NCI-H748 treated with DMSO at 0.1 percent for 48 hours (cell line): Measurements from ENCODE around the gene MTMR11.
A peak's percentile ranks its signal among the peaks of the same experiment; 100 is the strongest.

Experiments
- DNase-seq: peaks from one replicate; lab custom pipeline; 2025; lab: John Stamatoyannopoulos, UW

Gene MTMR11

DNA sequence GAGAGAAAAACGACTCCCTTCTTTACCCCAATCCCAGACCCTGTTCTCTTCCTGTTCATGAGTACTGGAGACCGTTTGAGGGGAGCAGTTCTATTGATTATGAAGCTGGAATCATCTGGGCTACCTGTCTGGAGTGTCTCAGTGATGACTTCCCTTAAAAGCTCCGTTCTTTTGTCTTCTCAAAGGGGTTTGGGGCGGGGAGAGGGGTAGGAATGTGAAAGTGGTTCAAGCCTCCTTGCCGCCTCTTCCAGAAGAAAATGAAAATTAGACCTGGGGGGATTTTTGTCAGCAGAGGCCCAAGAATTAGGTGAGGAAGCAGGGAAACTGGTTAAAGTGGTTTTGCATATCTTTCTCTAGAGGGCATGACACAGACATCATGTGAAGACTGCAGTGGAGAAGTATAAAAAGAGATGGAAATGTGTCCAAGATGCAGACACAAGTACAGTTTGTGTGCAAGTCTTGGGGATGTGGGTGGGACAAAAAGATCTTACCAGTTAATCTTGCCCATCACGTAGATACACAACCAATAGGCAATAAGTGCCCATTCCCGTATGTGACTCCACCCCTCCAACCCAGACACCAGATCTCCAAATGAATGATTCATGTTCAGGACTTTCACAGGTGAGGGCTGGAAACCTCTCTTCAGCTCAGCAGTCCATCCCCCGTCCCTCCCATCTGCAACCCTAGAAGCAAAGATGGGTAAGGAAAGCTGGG, 470 bp upstream of the MTMR11 start:
- peak; percentile 22 for DNase-seq

DNA sequence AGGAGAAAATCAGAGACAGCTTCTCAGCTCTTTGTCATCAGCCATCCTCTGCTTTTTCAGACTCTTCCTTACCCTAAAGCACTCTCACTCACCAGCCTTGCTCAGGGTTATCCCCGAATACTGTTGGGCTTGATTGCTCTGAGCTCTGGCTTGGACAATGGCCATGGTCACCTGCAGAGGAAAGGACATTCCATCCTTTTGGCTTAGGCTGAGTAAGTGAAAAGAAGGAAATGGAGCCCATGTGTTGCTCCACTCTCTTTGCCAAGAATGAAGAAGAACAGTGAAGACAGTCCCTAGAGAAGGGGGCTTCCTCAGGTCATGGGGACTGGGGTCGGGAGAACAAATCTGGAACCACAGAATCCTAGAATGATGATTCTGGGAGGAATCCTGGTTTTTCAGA, 2.3 kb downstream of the MTMR11 start:
- DNase-seq = no peak

DNA sequence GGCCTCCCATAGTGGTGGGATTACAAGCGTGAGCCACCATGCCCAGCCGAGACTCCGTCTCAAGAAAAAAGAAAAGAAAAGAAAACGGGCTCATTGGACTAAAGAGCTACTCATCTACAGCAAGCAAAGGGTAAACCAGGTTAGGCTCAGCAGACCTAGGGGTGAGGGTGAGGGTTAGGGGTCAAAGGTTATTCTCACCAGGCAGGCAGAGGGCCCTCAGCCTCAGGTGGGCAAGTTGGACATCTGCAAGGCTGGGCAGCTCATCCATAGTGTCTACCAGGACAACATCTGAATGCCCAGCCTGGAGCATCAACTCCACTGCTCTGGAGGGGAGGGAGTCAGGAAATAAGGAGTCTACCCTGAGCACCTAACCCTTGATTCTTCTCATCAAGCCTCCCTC, 3.5 kb downstream of the MTMR11 start:
- DNase-seq = no peak

DNA sequence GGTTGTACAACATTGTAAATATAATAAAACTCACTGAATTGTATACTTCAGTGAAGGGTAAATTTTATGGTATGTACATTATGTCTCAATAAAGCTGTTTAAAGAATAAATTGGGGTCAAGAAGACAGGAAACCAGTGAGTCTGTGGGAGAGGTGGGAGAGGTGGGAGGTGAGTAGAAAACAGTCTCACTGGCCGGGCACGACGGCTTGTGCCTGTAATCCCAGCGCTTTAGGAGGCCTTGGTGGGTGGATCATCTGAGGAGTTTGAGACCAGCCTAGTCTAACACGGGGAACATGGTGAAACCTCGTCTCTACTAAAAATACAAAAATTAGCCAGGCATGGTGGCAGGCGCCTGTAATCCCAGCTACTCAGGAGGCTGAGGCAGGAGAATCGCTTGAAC, 4.2 kb downstream of the MTMR11 start:
- no peak for DNase-seq

DNA sequence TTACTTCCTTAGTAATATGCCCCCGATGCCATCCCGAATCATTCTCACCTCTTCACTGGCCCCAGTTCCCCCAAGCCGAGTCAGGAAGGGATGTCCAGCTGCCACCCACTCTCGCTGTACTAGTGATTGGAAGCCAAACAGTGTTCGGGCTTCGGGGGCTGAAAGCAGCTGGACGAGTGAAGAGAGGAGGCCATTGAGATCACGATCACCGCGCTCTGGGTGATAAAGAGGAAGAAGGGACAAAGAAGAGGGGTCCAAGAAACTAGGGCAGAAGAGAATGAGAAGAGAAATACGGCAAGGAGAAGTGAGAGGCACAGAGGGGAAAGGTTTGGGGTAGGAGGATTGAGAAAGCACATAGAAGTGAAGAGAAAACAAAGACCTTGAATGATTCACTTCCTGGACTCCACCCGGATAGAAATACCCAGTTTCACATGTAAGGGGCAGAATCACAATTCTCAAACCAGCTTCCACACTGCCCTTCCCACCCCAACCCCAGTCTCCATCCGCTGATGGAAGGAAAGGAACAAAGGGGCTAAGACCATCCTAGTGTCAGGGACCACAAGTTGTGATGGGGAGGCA, 5.4 kb downstream of the MTMR11 start:
- no peak for DNase-seq

DNA sequence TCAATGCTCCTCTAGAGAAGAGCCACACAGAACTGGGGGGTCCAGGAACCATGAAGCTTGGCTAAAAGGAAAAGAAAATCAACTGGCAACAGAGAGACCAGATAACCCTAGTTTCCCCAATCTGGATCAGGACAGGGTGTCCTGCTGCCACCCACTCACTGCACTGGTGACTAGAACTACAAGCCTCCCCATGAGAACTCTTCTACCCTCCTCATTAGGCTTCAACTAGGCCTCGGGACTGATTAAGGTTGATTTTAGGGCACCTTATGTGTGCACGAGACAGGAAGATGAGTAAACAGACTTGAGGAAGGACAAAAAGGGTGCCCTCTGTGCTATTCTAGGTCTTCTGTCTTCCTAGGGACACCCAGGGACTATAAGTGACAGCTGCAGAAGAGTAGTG, 6.8 kb downstream of the MTMR11 start:
- DNase-seq = no peak

DNA sequence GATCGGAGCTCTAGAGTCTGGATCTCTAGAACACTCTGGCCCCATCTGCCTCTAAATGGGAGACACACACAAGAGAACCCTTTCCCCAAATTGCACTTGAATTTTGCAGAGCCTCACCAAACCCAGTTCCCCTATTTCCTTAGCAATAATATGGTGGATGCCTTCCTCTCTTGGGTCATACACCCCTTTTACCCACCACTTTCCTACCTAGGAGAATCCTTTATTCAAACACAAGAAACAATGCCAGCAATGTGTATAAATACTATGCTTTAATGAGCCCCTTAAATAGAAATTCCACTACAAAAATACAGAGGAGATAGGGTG, 8.3 kb downstream of the MTMR11 start:
- no peak for DNase-seq

DNA sequence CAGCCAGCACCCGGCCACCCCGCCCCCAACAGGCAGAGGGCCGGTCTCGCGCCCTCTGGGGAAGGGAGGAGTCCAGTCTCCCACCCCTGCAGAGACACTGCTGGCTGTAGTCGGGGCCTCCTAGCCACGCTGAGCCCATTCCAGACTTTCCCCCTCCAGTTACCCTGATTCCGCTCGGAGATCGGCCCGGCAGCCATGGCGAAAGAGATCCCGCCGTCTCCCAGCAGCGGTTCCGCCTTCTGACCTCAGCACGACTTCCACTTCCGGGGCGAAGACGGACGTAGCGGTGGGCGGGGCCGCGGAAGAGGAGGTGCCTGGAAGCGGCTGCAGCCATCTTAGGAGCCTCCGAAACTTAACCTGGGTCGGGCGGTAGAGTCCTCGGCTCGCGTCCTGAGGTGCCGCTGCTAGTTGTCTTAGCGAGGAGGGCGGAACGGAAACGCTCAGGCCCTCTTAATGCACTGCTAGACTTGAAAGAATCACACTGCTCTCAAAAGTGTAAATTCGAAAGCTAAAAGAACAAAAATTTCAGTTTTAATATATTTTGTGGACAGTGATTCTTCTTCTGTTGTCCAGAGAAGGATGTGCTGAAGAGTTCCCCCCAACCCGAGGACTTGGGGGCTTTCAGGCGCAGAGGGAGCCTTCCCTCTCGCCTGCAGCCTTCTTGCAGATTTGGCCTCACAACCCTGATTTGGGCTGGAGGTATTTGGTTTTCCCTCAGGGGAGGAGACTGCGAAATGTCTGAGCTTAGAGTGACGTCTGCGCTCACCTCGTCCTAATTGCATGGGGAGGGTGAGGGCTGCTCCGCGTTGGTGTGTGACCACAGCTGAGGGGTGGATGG, 8.9 kb downstream of the MTMR11 start, which contains the start of gene SF3B4:
TSS of gene SF3B4 (minus strand) at position 241 of the 838 bp plus-strand sequence. CDS start at position 197, 44 bp downstream.
- DNase-seq = peak; percentile 90

DNA sequence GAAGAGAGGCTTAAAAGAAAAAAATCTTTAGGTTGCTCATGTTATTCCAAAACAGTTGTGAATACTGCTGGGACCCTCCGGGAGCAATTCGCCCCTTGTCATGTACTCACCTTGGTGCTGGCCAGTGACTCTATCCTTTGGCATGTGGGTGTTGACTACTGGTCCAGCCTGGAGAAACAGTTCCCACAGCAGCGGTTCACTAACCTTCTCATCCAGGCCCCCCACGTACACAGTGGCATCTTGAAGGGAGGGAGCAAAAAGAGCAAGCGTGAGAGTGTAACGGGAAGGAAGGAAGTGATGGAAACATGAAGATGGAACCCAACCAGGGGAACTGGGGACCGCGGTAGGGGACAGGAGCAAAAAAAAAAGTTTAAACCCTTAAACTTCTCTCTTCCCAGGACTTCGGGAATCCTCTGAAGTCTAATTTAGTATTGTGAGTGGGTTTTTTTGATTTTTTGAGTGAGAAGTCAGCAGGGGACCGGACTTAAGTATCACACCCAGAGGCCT, 9.6 kb downstream of the MTMR11 start:
- DNase-seq = no peak

DNA sequence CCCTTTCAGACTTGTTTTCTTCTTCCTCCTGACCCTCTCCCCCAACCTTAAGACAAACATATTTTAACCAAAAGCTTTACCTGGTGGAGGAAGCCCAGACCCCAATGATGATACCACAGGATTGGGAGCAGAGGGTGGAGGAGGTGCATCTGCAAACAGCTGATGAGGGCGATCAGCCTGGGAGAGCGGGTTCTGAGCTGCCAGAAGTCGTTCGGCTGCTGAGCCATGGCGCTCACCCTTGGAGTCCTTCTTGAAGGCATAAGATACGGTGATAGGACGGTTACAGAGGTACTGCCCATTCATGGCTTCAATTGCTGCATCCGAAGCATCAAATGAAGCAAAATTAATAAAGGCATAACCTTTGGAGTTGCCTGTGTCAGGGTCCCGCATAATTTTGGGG, 10.4 kb downstream of the MTMR11 start:
- no peak for DNase-seq

DNA sequence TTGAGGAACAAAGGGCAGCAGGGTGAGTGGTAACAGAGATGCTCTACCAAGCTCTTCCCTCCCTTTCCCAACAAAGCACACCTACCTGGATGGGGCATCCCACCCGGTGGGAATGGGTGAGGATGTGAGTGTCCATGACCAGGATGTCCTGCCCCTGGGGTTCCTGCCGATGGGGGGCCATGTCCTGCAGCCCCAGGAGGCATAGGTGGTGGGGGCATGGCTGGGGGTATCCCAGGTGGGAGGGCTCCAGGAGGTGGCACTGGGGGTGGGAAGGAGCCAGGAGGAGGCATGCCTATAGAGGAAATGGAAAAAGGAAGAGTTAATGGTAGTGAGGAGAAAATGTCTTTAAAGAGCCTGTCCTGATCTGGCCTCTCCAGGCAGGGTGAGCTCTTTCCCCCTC, 10.9 kb downstream of the MTMR11 start:
- no peak for DNase-seq

DNA sequence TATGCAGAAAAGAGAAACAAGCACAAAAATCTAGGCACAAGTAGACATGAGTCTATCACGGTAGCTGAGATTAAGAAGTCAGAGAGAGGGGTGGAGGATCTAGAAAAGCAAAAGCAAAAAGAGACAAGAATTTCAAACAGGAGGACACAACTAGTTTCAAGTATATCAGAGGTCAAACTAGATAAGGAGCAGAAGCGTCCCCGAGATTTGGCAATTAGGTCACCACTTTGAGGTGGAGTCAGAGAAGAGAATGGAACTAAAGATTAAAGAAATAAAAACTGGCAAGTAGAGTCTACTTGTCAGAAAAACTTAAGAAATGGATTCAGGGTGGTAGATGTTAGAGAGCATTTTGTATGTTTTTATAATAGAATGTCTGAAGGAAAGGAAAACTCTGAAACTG, 11.3 kb downstream of the MTMR11 start:
- no peak for DNase-seq

DNA sequence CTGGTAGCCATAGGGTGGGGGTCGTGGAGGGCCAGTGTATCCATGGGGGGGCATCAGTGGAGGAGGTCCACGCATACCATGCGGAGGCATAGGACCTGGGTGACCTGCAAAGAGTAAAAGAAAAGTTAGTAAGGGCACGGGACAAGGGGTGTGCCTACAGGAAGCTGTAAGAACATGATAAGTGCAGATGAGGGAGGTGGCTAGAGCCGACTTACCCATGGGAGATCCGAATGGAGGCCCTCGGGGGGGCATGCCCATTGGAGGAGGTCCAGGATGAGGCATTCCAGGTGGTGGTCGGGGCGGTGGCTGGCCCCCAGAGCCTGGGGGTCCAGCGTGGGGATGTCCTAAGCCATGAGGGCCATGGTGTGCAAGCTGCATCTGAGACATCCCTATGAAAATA, 13.1 kb downstream of the MTMR11 start:
- DNase-seq = no peak

DNA sequence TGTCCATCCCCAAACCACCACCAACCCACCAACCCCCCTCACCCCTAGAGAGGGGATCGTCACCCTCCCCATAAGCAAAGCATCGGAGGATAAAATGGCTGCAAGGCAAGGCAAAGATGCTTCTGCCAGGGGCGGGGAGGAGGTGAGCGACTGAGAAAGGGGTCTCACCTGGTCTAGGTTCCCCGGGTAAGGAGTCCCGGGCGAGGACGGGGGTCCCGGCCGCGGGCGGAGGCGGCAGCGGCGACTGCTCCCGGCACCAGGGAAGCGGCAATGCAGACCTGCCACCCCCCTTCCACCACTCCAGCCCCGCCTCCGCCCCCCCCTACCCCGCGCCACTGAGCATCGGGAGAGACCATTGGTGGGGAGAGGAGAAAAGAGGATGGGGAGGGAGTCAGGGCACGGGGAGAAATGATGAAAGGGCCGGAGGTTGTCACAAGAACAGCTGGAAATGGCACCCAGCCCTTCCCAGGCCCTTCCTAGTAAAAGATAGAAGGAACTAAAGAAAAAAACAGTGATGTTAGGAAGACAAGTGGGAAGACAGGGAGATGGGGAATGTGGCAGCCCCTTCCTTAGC, 19.0 kb downstream of the MTMR11 start, which contains the start of gene SV2A:
TSS of gene SV2A (minus strand) at position 274 of the 574 bp plus-strand sequence. CDS start 4,004 bp downstream, outside the sequence.
- peak; percentile 58 for DNase-seq

DNA sequence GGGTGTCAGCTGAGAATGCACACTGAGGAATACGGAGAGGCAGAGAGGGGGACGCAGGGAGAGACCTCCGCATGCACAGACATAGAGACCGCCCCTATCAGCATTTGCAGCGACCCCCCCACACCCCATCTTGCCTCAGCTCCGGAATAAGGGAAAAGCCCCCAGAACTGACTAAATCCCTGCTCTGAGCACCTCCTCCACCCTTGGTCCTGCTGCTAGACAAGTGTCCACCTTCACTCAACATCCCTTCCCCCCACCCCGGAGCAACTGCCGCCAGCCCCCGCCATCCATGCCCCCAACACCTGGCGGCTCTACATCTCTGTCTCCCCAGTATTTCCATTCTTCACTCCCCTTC, 19.8 kb downstream of the MTMR11 start:
- no peak for DNase-seq

DNA sequence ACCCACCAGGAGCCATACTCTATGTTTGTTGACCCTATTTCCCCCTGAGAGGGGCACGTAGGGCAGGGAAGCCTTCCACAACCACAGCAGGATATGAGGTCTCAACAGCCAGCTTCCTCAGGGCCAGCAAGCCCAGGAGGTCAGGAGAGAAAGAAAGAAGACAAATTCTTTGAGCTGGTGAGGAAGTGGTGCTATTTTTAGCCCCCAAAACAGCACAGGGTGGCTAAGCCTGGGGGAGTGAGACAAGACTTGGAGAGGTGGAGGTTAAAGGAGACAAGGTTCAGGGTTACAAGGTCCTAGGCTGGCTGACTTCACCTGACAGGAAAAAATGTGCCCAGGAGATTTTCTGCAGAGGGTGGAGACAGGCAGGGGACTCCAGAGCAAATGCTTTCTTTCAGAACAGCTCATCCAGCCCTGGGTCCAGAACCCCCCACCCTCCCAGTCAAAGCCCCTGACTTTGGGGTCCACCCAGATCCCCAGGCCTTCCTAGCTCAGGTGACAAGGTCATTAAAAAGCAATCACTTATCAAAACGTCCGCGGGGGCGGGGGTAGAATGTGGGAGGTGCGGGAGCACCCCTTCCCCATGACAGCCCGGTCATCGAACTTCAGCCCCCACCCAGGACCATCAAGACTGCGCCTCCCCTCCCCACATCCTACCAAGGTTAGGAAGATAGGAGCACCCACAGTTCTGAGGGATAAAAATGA, 20.3 kb downstream of the MTMR11 start:
- no peak for DNase-seq

DNA sequence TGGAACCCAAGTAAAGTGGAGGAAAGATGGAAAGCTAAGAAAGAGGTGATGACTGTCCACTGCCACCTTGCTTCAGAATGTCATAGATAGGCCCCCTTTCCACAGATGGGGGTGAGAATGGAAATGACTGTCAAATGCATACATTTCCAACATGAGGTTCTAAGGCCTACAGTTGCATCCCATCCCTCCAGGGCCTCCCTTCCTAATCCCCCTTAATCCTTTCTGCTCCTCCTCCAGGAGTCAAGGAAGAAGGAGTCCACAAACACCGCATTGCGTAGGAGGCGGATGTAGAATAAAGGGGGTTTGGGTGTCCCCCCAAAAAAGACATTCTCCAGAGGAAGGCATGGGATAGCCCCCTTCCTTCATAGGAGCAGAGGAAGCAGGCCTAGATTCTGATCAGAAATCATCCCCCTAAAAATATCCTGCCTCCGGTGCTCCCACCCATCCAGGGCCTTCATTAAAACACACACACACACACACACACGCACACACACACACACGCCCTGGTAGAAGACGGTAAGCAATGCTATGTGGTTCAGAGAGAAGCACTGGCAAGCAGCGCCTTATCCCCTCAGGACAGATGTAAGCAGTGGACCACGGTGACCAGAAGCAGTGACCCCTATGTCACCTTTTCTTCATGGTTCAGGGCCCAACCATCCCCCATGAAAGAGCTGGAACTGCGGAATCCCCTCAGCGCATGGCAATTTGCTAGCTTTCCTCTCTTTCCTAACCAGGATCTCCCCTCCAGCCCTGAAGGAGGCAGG, 21.1 kb downstream of the MTMR11 start:
- DNase-seq = no peak

DNA sequence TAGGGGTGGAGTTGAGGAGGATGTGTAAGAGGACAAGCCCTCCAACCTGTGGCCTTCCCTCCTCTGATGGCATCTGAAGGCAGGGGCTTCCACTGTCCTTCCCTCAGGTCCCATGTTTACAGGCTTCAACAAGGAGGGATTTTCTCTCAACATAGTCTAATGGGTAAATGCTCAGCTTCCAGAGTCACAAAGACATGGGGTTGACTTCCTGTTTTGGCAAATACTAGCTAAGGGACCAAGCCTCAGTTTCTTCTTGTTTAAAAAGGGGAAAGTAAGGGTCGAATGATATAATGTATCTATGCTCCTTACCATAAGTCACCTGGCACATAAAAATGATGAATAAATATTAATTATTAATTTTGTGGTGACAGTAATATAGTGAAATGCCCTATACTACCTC, 22.1 kb downstream of the MTMR11 start:
- no peak for DNase-seq

DNA sequence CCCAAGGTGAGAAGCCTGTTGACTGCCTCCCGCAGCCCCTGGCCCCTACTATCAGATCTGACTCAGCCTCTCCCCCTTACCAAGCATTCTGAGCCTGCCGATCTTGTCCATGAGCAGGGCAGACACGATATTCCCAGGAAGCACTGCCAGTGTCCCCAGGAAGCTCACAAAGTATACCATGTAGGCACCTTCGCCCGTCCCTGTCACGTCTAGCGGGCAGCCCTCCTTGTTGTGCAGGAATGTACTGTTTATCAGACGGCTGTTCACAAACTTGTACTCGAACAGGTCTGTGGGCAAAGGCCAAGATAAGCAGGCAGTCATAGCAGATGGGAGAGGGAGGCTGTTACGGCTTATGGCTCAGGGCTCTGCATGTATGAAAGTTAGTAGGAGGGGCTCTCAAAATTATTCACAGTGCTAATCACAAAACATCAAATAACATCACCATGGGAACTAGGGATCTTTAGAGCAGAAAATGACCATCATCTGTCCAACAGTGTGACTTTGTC, 30.1 kb downstream of the MTMR11 start:
- no peak for DNase-seq

DNA sequence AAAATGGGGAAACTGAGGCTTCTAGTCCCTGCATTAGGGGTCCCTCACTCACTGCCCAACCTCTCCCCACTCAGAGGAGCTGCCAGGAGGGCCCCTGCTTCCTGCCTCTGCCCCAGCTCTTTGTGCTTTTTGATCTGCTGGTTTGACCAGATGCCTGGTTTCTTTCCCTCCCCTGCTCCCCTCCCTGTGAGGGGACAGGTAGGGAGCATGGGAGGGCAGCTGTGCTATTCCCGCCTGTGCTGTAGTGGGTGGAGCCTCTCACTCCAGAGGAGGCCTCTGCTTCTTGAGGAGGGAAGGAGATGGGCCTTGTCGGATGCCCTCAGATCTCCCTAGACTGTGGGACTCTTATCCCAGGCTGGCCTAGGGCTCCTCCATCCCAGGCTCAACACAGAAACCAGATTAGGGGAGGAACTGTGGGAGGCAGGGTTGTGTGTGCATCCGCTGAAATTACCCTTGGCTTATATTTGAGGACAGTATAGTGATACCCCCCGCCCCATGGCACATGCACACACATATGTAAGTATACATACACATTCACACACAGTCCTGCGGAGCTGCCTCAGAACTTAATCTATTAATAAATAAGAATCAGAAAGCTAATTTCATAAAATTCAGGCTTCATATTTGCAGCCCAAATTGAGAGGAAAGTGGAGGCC, 32.7 kb downstream of the MTMR11 start:
- no peak for DNase-seq
